HepG2 (cell line): Measurements from ENCODE around the gene MBNL3. TPM values are rescaled to one million over a fixed set of nuclear protein-coding genes. Genes with fewer than 3 reads are reported as not detected.
A peak's percentile ranks its signal among the peaks of the same experiment; 100 is the strongest.

ENCODE experiments used
- BORCS8-MEF2B ChIP-seq: sonication (generic); formaldehyde crosslinking; IDR thresholded peaks from 2 replicates; pipeline ENCODE4 v1.8.0; 2022; ENCODE audit warnings: mild to moderate bottlenecking, missing genetic modification reagents
- CEBPG ChIP-seq: IDR thresholded peaks from 2 replicates; pipeline ENCODE4 v1.6.1; 2016
- ETS1 ChIP-seq: sonication (generic); formaldehyde crosslinking; IDR thresholded peaks from 2 replicates; pipeline ENCODE4 v1.4.0; 2020; ENCODE audit warnings: missing genetic modification reagents
- FOXA1 ChIP-seq, 2 experiments: fragments of 450-650 bp in 1 of 2; sonication (generic) in 1 of 2; formaldehyde crosslinking in 1 of 2; IDR thresholded peaks; 2 replicates each; pipeline versions ENCODE4 v1.4.0 to v1.6.1; 2016 to 2020; ENCODE audit warnings: missing genetic modification reagents in 1 of 2
- HCFC1 ChIP-seq: fragments of 150-350 bp; IDR thresholded peaks from 2 replicates; pipeline ENCODE4 v1.6.1; 2014; ENCODE audit warnings: low read depth, low read length
- KDM6A ChIP-seq: IDR thresholded peaks from 2 replicates; pipeline ENCODE4 v1.6.1; 2016; ENCODE audit warnings: low read depth
- NR2F1 ChIP-seq, 2 experiments: fragments of 450-650 bp in 1 of 2; formaldehyde crosslinking in 1 of 2; IDR thresholded peaks; 2 replicates each; pipeline versions ENCODE4 v1.5.0 to v1.6.1; 2016 to 2020; ENCODE audit warnings: mild to moderate bottlenecking in 1 of 2, missing compliant biosample characterization in 1 of 2, missing genetic modification reagents in 1 of 2, moderate library complexity in 1 of 2
- PCBP1 ChIP-seq: fragments of 200-400 bp; formaldehyde crosslinking; IDR thresholded peaks from 2 replicates; pipeline ENCODE4 v1.6.1; 2017; ENCODE audit warnings: mild to moderate bottlenecking, low read depth, low read length, borderline replicate concordance
- TEAD2 ChIP-seq: sonication (generic); formaldehyde crosslinking; IDR thresholded peaks from 2 replicates; pipeline ENCODE4 v1.9.0; 2021; ENCODE audit warnings: missing genetic modification reagents
- TGIF2 ChIP-seq: IDR thresholded peaks from 2 replicates; pipeline ENCODE4 v1.6.1; 2016; ENCODE audit warnings: control low read depth, missing compliant biosample characterization
- XBP1 ChIP-seq: sonication (generic); formaldehyde crosslinking; IDR thresholded peaks from 2 replicates; pipeline ENCODE4 v1.5.0; 2020; ENCODE audit warnings: missing genetic modification reagents
- XRCC5 ChIP-seq: fragments of 200-400 bp; formaldehyde crosslinking; optimal IDR thresholded peaks from 2 replicates; pipeline ENCODE3; 2017; ENCODE audit warnings: mild to moderate bottlenecking, low read length
- ZMAT3 ChIP-seq: sonication (generic); formaldehyde crosslinking; conservative IDR thresholded peaks from 2 replicates; pipeline ENCODE4 v1.7.0; 2021; ENCODE audit warnings: missing genetic modification reagents
- ZNF136 ChIP-seq: sonication (generic); formaldehyde crosslinking; IDR thresholded peaks from 2 replicates; pipeline ENCODE4 v1.8.1; 2022; ENCODE audit warnings: low read depth, mild to moderate bottlenecking, moderate library complexity, missing genetic modification reagents
- ZNF160 ChIP-seq: sonication (generic); formaldehyde crosslinking; IDR thresholded peaks from 2 replicates; pipeline ENCODE4 v1.8.0; 2022; ENCODE audit warnings: mild to moderate bottlenecking, inconsistent platforms, missing genetic modification reagents
- ZNF205 ChIP-seq: IDR thresholded peaks from 2 replicates; pipeline ENCODE4 v1.6.1; 2018; ENCODE audit warnings: missing biosample characterization, missing genetic modification reagents
- ZNF431 ChIP-seq: sonication (generic); formaldehyde crosslinking; IDR thresholded peaks from 2 replicates; pipeline ENCODE4 v1.9.0; 2022; ENCODE audit warnings: missing genetic modification reagents, low read depth, mild to moderate bottlenecking, borderline replicate concordance
- ZNF839 ChIP-seq: sonication (generic); formaldehyde crosslinking; IDR thresholded peaks from 2 replicates; pipeline ENCODE4 v1.4.0; 2020; ENCODE audit warnings: missing genetic modification reagents, mild to moderate bottlenecking, borderline replicate concordance
- polyA plus RNA-seq, 8 experiments: library from polyadenylated mRNA; depleted of rRNA in 3 of 8; stranded (reverse) in 7 of 8; unstranded in 1 of 8; fragments of >200 nt; fragmentation: Illumina TruSeq in 4 of 8; extraction: Trizol in 4 of 8; gene quantifications; 2 replicates each; pipeline versions ENCODE4 v1.2.1 to v1.2.3, GENCODE V29; 2011 to 2016; ENCODE audit warnings: low read depth in 4 of 8, missing spikeins in 1 of 8, mixed read lengths in 1 of 8; ENCODE audit not compliant: insufficient read depth in 1 of 8
- total RNA-seq, 5 experiments: library from RNA; depleted of rRNA; stranded (reverse); fragments of >200 nt; fragmentation: Illumina TruSeq; extraction: Trizol; gene quantifications; 2 replicates each; pipeline ENCODE4 v1.2.3, GENCODE V29; 2016; ENCODE audit warnings: low read depth in 1 of 5
- TF ChIP-seq, protein P1 (sequence below): sonication (generic); formaldehyde crosslinking; IDR thresholded peaks from 2 replicates; pipeline ENCODE4 v1.5.0; 2020; ENCODE audit warnings: missing genetic modification reagents
- TF ChIP-seq, protein P2 (sequence below): sonication (generic); formaldehyde crosslinking; IDR thresholded peaks from 2 replicates; pipeline ENCODE4 v1.8.0; 2022; ENCODE audit warnings: low read depth, missing genetic modification reagents
- TF ChIP-seq, protein P3 (sequence below): sonication (generic); formaldehyde crosslinking; IDR thresholded peaks from 2 replicates; pipeline ENCODE4 v1.4.0; 2020; ENCODE audit warnings: missing genetic modification reagents, borderline replicate concordance
- TF ChIP-seq, protein P4 (sequence below): sonication (generic); formaldehyde crosslinking; conservative IDR thresholded peaks from 2 replicates; pipeline ENCODE4 v1.4.0; 2020; ENCODE audit warnings: missing genetic modification reagents
- TF ChIP-seq, protein P5 (sequence below): IDR thresholded peaks from 2 replicates; pipeline ENCODE4 v1.6.1; 2018; ENCODE audit warnings: missing genetic modification reagents

The MBNL3 gene
- total and polyA plus RNA-seq, 2 of the 13 experiments (the other 11 are each of a cell fraction or from before 2014, with no cell fraction given), result 155 to 257 TPM

DNA sequence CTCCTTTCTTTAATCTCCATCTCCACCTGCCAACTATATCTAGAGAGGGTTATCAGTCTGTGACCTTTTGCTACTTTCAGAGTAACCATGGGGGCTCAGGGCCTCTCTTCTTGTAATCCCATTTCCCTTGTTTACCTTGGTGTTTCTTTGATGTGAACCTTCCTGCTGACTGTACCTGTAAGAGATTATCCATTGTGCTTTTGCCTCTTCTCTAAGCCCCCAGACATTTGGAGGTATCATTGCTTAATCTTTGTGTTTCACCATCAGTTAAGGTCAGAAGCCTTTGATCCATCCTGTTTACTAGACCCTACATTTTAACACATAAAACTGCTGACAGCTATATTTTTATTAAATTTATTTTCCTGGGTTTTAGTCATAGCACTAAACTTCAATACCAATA, 157.8 kb downstream of the MBNL3 start (continued):
- TF ChIP-seq NR2F1 (CRISPR knock-in tag; IDR thresholded peaks at IDR 0.05), result peak; percentile 95 to 96
- TF ChIP-seq ZNF136, result no peak
- TF ChIP-seq ZMAT3 (CRISPR knock-in tag), result no peak
- TF ChIP-seq XBP1 (CRISPR knock-in tag), result no peak
- TF ChIP-seq, protein P1, sequence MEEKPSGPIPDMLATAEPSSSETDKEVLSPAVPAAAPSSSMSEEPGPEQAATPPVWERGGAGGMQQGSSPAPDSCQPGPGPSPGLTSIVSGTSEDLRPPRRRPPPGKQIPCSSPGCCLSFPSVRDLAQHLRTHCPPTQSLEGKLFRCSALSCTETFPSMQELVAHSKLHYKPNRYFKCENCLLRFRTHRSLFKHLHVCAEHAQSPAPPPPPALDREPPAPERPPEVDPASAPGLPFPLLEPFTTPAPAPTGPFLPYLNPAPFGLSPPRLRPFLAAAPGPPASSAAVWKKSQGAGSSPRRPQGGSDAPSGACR (CRISPR knock-in tag), result no peak
- TF ChIP-seq XRCC5, result no peak
- TF ChIP-seq, protein P2, sequence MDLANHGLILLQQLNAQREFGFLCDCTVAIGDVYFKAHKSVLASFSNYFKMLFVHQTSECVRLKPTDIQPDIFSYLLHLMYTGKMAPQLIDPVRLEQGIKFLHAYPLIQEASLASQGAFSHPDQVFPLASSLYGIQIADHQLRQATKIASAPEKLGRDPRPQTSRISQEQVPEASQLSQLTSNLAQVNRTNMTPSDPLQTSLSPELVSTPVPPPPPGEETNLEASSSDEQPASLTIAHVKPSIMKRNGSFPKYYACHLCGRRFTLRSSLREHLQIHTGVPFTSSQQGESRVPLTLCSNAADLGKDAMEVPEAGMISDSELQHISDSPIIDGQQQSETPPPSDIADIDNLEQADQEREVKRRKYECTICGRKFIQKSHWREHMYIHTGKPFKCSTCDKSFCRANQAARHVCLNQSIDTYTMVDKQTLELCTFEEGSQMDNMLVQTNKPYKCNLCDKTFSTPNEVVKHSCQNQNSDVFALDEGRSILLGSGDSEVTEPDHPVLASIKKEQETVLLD (CRISPR knock-in tag), result no peak
- TF ChIP-seq TEAD2 (CRISPR knock-in tag), result no peak
- TF ChIP-seq BORCS8-MEF2B (CRISPR knock-in tag), result no peak
- no peak for TF ChIP-seq TGIF2
- TF ChIP-seq, protein P3, sequence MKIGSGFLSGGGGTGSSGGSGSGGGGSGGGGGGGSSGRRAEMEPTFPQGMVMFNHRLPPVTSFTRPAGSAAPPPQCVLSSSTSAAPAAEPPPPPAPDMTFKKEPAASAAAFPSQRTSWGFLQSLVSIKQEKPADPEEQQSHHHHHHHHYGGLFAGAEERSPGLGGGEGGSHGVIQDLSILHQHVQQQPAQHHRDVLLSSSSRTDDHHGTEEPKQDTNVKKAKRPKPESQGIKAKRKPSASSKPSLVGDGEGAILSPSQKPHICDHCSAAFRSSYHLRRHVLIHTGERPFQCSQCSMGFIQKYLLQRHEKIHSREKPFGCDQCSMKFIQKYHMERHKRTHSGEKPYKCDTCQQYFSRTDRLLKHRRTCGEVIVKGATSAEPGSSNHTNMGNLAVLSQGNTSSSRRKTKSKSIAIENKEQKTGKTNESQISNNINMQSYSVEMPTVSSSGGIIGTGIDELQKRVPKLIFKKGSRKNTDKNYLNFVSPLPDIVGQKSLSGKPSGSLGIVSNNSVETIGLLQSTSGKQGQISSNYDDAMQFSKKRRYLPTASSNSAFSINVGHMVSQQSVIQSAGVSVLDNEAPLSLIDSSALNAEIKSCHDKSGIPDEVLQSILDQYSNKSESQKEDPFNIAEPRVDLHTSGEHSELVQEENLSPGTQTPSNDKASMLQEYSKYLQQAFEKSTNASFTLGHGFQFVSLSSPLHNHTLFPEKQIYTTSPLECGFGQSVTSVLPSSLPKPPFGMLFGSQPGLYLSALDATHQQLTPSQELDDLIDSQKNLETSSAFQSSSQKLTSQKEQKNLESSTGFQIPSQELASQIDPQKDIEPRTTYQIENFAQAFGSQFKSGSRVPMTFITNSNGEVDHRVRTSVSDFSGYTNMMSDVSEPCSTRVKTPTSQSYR (CRISPR knock-in tag), result peak; percentile 54; the same call in 1 of the 2 replicates
- no peak for TF ChIP-seq ZNF839 (CRISPR knock-in tag)
- TF ChIP-seq, protein P4, sequence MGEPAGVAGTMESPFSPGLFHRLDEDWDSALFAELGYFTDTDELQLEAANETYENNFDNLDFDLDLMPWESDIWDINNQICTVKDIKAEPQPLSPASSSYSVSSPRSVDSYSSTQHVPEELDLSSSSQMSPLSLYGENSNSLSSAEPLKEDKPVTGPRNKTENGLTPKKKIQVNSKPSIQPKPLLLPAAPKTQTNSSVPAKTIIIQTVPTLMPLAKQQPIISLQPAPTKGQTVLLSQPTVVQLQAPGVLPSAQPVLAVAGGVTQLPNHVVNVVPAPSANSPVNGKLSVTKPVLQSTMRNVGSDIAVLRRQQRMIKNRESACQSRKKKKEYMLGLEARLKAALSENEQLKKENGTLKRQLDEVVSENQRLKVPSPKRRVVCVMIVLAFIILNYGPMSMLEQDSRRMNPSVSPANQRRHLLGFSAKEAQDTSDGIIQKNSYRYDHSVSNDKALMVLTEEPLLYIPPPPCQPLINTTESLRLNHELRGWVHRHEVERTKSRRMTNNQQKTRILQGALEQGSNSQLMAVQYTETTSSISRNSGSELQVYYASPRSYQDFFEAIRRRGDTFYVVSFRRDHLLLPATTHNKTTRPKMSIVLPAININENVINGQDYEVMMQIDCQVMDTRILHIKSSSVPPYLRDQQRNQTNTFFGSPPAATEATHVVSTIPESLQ (CRISPR knock-in tag), result no peak
- peak; percentile 89 for TF ChIP-seq CEBPG (CRISPR knock-in tag)
- TF ChIP-seq FOXA1 (IDR thresholded peaks at IDR 0.05), result peak; percentile 48; the same call in 1 of the 2 replicates
- peak; percentile 92 for TF ChIP-seq FOXA1 (CRISPR knock-in tag; IDR thresholded peaks at IDR 0.05)
- TF ChIP-seq ETS1, result no peak
- TF ChIP-seq KDM6A, result peak; percentile 53
- TF ChIP-seq, protein P5, sequence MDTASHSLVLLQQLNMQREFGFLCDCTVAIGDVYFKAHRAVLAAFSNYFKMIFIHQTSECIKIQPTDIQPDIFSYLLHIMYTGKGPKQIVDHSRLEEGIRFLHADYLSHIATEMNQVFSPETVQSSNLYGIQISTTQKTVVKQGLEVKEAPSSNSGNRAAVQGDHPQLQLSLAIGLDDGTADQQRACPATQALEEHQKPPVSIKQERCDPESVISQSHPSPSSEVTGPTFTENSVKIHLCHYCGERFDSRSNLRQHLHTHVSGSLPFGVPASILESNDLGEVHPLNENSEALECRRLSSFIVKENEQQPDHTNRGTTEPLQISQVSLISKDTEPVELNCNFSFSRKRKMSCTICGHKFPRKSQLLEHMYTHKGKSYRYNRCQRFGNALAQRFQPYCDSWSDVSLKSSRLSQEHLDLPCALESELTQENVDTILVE (CRISPR knock-in tag), result no peak
- no peak for TF ChIP-seq HCFC1
- TF ChIP-seq PCBP1, result no peak
- TF ChIP-seq ZNF431 (CRISPR knock-in tag), result no peak
- TF ChIP-seq ZNF205 (CRISPR knock-in tag), result no peak
- no peak for TF ChIP-seq ZNF160
